MV-4-11 (cell line): ENCODE data around the gene CCN2.
"Not testable (repeated sequence)": the region's sequence is repeated elsewhere in the genome, so short reads cannot be mapped to it uniquely, and the experiment has no call there.

ENCODE experiments used
- DNase-seq: peaks from one replicate; lab custom pipeline; 2025; lab: John Stamatoyannopoulos, UW

Gene CCN2

GRCh38 chr6:131909408-131910218 is 41.6 kb downstream of the CCN2 start:
- DNase-seq, result peak; percentile 81

- not testable (repeated sequence) for DNase-seq
Measured at GRCh38 chr6:131908787-131909186, 42.4 kb downstream of the CCN2 start.

GRCh38 chr6:131903734-131904133 is 47.4 kb downstream of the CCN2 start:
- DNase-seq, result not testable (repeated sequence)

- not testable (repeated sequence) for DNase-seq
Measured at GRCh38 chr6:131901326-131901873, 49.8 kb downstream of the CCN2 start.

GRCh38 chr6:131900231-131900630 is 50.9 kb downstream of the CCN2 start:
- no peak for DNase-seq

GRCh38 chr6:131898718-131899117 is 52.5 kb downstream of the CCN2 start:
- no peak for DNase-seq
